Activated CD4-positive, alpha-beta memory T cell treated with anti-CD3 and anti-CD28 coated beads for 36 hours (primary cell): Measurements from ENCODE around the gene CCER1. TPM values are rescaled to one million over a fixed set of nuclear protein-coding genes. Genes with fewer than 3 reads are reported as not detected.
"Not testable (repeated sequence)": the region's sequence is repeated elsewhere in the genome, so short reads cannot be mapped to it uniquely, and the experiment has no call there.

ENCODE experiments used
- CTCF ChIA-PET: fragments of 350-600 bp; sonication (Branson Sonifier 250); formaldehyde crosslinking; loops from one replicate; lab custom pipeline; 2021; ENCODE audit warnings: antibody characterized with exemption, inconsistent platforms; lab: Charles Lee
- POLR2A ChIA-PET: fragments of 350-600 bp; sonication (Branson Sonifier 250); formaldehyde crosslinking; loops from one replicate; lab custom pipeline; 2021; ENCODE audit warnings: antibody characterized with exemption; lab: Charles Lee
- DNase-seq: peaks from one replicate; pipeline ENCODE4 v3.0.0-alpha.2; 2020
- H3K27ac Mint-ChIP-seq: one replicate; pipeline ENCODE4 v1.8.0; 2021; ENCODE audit warnings: mixed read lengths
- H3K27me3 Mint-ChIP-seq: one replicate; pipeline ENCODE4 v1.8.0; 2021; ENCODE audit warnings: mixed read lengths
- H3K36me3 Mint-ChIP-seq: one replicate; pipeline ENCODE4 v1.8.0; 2021; ENCODE audit warnings: mixed read lengths
- H3K4me1 Mint-ChIP-seq: one replicate; pipeline ENCODE4 v1.8.0; 2021; ENCODE audit warnings: low read depth, mixed read lengths
- H3K4me3 Mint-ChIP-seq: one replicate; pipeline ENCODE4 v1.8.0; 2021; ENCODE audit warnings: mild to moderate bottlenecking, mixed read lengths
- H3K9me3 Mint-ChIP-seq: one replicate; pipeline ENCODE4 v1.8.0; 2021; ENCODE audit warnings: mixed read lengths
- intact Hi-C: fragments of 100-400 bp; cut with micrococcal nuclease; formaldehyde crosslinking; loops from one replicate; pipeline ENCODE4 v1.15.1; 2023
- total RNA-seq, 2 experiments: library from RNA; stranded (reverse); gene quantifications; one replicate each; pipeline ENCODE4 v1.2.3, GENCODE V29; 2021

Gene CCER1
- not detected for total RNA-seq

DNA sequence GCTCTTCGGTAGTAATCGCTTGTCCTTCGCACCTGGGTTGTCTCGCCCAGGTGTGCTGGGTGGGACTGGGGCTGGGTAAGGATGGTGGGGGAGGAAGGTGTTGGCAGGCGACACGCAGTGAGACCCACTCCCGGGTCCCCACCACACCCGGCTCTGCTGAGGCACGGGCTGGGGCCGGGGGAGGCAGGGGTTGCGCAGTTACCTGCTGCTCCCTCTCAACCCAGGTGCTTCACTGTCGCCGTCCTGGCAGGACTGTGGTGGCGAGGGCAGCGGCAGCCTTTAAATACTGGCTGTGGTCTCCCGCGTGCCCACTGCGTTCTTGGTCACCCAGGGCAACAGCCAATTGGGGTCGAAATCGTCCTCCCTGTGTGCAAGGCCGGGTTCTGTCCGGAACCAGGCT is at the start of gene CCER1:
Gene CCER1, minus strand, starts transcription at position 256 of the 400 bp plus-strand sequence. CDS start 434 bp downstream, outside the sequence.
- Mint-ChIP-seq H3K4me1 (no peaks in the 10 kb centered on the region), H3K27me3 (no peaks in the 10 kb centered on the region), H3K9me3 (no peaks in the 10 kb centered on the region), H3K36me3 (no peaks in the 10 kb centered on the region), H3K4me3 (no peak within 1 kb of the TSS), H3K27ac (no peak within 1 kb of the TSS)
- intact Hi-C loops: no loop called here
- CTCF ChIA-PET: no interaction called here
- POLR2A ChIA-PET: no interaction called here
- DNase-seq: no peak

GRCh38 chr12:91003737-91004136 is 48.8 kb upstream of the CCER1 start:
- H3K27me3 Mint-ChIP-seq: no peaks in the 10 kb centered on the region
- no peak for DNase-seq
- no peak overlapping the region for H3K27ac Mint-ChIP-seq
- peaks cover 12% of the 10 kb centered on the region for H3K4me1 Mint-ChIP-seq
- no peak overlapping the region for H3K4me3 Mint-ChIP-seq
- ChIA-PET POLR2A (no interaction called here), CTCF (interaction anchor here (0.6 kb wide), 1 partner anchor 322 kb away, joined by 3 read pairs; no protein-coding TSS in a partner anchor)
- H3K36me3 Mint-ChIP-seq: no peaks in the 10 kb centered on the region
- no peaks in the 10 kb centered on the region for H3K9me3 Mint-ChIP-seq
- intact Hi-C loops: no loop called here

DNA sequence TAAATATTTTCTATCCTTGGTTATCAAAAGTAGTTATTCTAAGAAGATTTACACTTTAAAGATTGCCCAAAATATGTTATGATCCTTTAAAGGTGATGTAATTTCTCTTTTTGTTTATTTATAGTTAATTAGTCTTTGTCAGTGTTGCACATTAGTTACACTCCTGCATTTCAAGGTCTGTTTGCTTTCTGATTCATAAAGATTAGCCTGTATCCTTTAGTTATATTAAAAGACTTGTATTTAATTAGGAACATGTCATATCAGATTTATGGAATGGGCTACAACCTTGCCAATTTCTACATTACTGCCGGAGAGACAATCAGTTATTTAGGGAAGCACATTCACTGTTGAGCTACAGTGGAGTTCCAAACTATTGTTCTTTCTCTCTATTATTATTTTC is 46.3 kb upstream of the CCER1 start:
- no peaks in the 10 kb centered on the region for H3K4me1 Mint-ChIP-seq
- no peak overlapping the region for H3K4me3 Mint-ChIP-seq
- POLR2A ChIA-PET: no interaction called here
- intact Hi-C loops: no loop called here
- CTCF ChIA-PET: no interaction called here
- no peaks in the 10 kb centered on the region for H3K36me3 Mint-ChIP-seq
- no peak for DNase-seq
- no peaks in the 10 kb centered on the region for H3K27me3 Mint-ChIP-seq
- no peaks in the 10 kb centered on the region for H3K9me3 Mint-ChIP-seq
- H3K27ac Mint-ChIP-seq: no peak overlapping the region

DNA sequence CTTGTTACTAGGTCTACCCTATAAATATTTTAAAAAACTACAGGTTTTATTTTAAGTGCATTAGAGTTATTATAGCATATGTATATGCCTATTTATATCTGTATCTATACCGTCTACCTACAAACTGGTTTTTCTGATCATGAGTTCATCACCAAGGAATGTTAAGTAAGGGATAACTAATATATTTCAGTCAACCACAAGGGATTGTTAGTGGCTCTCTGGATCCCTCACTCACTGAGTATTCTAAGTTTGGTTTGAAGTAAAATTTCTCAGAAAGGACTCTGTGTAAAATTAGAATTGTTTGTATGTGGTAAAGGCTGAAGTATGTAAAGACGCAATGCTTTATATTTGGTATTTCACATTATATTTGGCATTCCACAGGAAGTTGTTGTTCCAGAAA is 45.0 kb upstream of the CCER1 start:
- H3K27ac Mint-ChIP-seq: no peak overlapping the region
- H3K36me3 Mint-ChIP-seq: no peaks in the 10 kb centered on the region
- ChIA-PET POLR2A (no interaction called here), CTCF (no interaction called here)
- DNase-seq: no peak
- H3K4me1 Mint-ChIP-seq: no peaks in the 10 kb centered on the region
- no peaks in the 10 kb centered on the region for H3K9me3 Mint-ChIP-seq
- H3K27me3 Mint-ChIP-seq: no peaks in the 10 kb centered on the region
- intact Hi-C loops: no loop called here
- H3K4me3 Mint-ChIP-seq: no peak overlapping the region

GRCh38 chr12:90999527-90999926 is 44.6 kb upstream of the CCER1 start:
- H3K4me1 Mint-ChIP-seq: no peaks in the 10 kb centered on the region
- no peak overlapping the region for H3K27ac Mint-ChIP-seq
- intact Hi-C loops: no loop called here
- H3K36me3 Mint-ChIP-seq: no peaks in the 10 kb centered on the region
- ChIA-PET POLR2A (no interaction called here), CTCF (no interaction called here)
- DNase-seq: no peak
- no peak overlapping the region for H3K4me3 Mint-ChIP-seq
- no peaks in the 10 kb centered on the region for H3K9me3 Mint-ChIP-seq
- H3K27me3 Mint-ChIP-seq: no peaks in the 10 kb centered on the region

- Mint-ChIP-seq H3K9me3 (no peaks in the 10 kb centered on the region), H3K27ac (no peak overlapping the region), H3K4me3 (no peak overlapping the region), H3K36me3 (no peaks in the 10 kb centered on the region), H3K27me3 (no peaks in the 10 kb centered on the region), H3K4me1 (no peaks in the 10 kb centered on the region)
- ChIA-PET CTCF (interaction anchor here (2.0 kb wide), 1 partner anchor 113 kb away, joined by 6 read pairs; no protein-coding TSS in a partner anchor), POLR2A (no interaction called here)
- intact Hi-C loops: no loop called here
- no peak for DNase-seq
Measured at GRCh38 chr12:90995010-90995409, 40.0 kb upstream of the CCER1 start.

DNA sequence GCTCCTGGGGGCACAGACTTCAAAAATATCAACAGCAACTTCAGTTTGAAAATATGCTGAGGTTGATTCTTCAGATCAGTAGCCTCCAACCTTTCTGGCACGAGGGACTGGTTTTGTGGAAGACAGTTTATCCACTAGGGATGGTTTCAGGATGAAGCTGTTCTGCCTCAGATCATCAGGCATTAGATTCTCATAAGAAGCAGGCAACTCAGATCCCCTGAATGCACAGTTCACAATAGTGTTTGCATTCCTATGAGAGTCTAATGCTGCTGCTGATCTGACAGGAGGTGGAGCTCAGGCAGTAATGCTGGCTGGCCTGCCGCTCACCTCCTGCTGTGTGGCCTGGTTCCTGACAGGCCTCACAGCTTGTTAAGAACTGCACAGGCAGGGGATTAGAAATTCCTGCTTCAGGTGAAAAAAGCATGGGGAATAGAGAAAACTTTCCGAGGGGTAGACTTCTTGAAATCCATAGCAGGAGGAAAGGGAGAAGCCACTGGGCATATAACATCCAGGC is 37.0 kb upstream of the CCER1 start:
- intact Hi-C loops: no loop called here
- ChIA-PET CTCF (interaction anchor here (1.2 kb wide), 1 partner anchor 333 kb away, joined by 3 read pairs; no protein-coding TSS in a partner anchor), POLR2A (no interaction called here)
- H3K27ac Mint-ChIP-seq: no peak overlapping the region
- no peak for DNase-seq
- H3K9me3 Mint-ChIP-seq: no peaks in the 10 kb centered on the region
- H3K27me3 Mint-ChIP-seq: no peaks in the 10 kb centered on the region
- H3K36me3 Mint-ChIP-seq: no peaks in the 10 kb centered on the region
- H3K4me1 Mint-ChIP-seq: no peaks in the 10 kb centered on the region
- no peak overlapping the region for H3K4me3 Mint-ChIP-seq

GRCh38 chr12:90990611-90991010 is 35.6 kb upstream of the CCER1 start:
- no peak overlapping the region for H3K27ac Mint-ChIP-seq
- ChIA-PET POLR2A (no interaction called here), CTCF (no interaction called here)
- intact Hi-C loops: no loop called here
- H3K9me3 Mint-ChIP-seq: no peaks in the 10 kb centered on the region
- no peak overlapping the region for H3K4me3 Mint-ChIP-seq
- no peaks in the 10 kb centered on the region for H3K4me1 Mint-ChIP-seq
- DNase-seq: no peak
- no peaks in the 10 kb centered on the region for H3K36me3 Mint-ChIP-seq
- no peaks in the 10 kb centered on the region for H3K27me3 Mint-ChIP-seq

- ChIA-PET POLR2A (no interaction called here), CTCF (interaction anchor here (0.6 kb wide), 1 partner anchor 11 kb away, joined by 3 read pairs; no protein-coding TSS in a partner anchor)
- no peaks in the 10 kb centered on the region for H3K4me1 Mint-ChIP-seq
- H3K4me3 Mint-ChIP-seq: no peak overlapping the region
- H3K27me3 Mint-ChIP-seq: peaks cover 3% of the 10 kb centered on the region
- H3K9me3 Mint-ChIP-seq: no peaks in the 10 kb centered on the region
- H3K27ac Mint-ChIP-seq: no peak overlapping the region
- intact Hi-C loops: no loop called here
- H3K36me3 Mint-ChIP-seq: no peaks in the 10 kb centered on the region
- no peak for DNase-seq
Measured at GRCh38 chr12:90989686-90990111, 34.7 kb upstream of the CCER1 start.

DNA sequence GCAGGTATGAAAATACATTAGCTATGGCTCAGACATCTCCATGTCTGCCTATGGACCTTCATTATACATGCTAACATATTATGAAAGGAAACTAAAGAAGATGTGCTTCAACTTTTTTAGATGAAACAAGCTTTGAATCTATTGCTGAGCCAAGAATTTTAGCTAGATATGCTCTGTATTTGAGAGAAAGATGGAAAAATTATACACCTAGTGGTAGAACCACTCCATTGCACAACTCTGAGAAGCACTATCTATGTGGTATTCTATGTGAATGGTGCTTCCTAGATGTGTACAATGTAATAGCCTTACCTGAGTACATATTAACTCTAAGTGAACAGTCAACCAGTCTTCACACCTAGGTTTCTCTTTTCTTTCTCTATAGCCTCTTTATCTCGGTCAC is 32.5 kb upstream of the CCER1 start:
- H3K27me3 Mint-ChIP-seq: peaks cover 4% of the 10 kb centered on the region
- no peaks in the 10 kb centered on the region for H3K4me1 Mint-ChIP-seq
- intact Hi-C loops: no loop called here
- ChIA-PET CTCF (no interaction called here), POLR2A (no interaction called here)
- DNase-seq: no peak
- H3K27ac Mint-ChIP-seq: no peak overlapping the region
- no peaks in the 10 kb centered on the region for H3K36me3 Mint-ChIP-seq
- no peaks in the 10 kb centered on the region for H3K9me3 Mint-ChIP-seq
- no peak overlapping the region for H3K4me3 Mint-ChIP-seq

- H3K27ac Mint-ChIP-seq: no peak overlapping the region
- peaks cover 4% of the 10 kb centered on the region for H3K27me3 Mint-ChIP-seq
- POLR2A ChIA-PET: no interaction called here
- H3K36me3 Mint-ChIP-seq: no peaks in the 10 kb centered on the region
- no peaks in the 10 kb centered on the region for H3K9me3 Mint-ChIP-seq
- no peak overlapping the region for H3K4me3 Mint-ChIP-seq
- CTCF ChIA-PET: no interaction called here
- DNase-seq: no peak
- intact Hi-C loops: no loop called here
- H3K4me1 Mint-ChIP-seq: no peaks in the 10 kb centered on the region
Measured at GRCh38 chr12:90987101-90987500, 32.1 kb upstream of the CCER1 start.

DNA sequence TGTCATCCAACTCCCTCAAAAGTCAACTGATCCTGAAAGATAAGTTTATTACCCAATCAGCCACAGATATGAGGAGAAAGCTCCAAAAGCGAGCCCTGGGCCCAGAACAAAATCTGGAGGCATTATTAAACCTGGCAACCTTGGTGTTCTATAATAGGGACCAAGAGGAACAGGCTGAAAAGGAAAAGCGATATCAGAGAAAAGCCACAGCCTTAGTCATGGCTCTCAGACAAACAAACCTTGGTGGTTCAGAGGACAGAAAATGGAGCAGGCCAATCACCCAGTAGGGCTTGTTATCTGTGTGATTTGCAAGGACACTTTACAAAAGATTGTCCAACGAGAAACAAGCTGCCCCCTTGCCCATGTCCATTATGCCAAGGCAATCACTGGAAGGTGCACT is 30.4 kb upstream of the CCER1 start:
- H3K4me3 Mint-ChIP-seq, H3K36me3 Mint-ChIP-seq, intact Hi-C loops, DNase-seq, H3K9me3 Mint-ChIP-seq, H3K27ac Mint-ChIP-seq, H3K4me1 Mint-ChIP-seq, POLR2A ChIA-PET, H3K27me3 Mint-ChIP-seq: not testable (repeated sequence)
- CTCF ChIA-PET: interaction anchor here (0.6 to 1.4 kb wide), 2 partner anchors 10 to 123 kb away, joined by 3 to 4 read pairs; no protein-coding TSS in a partner anchor

GRCh38 chr12:90984114-90984513 is 29.1 kb upstream of the CCER1 start:
- Mint-ChIP-seq H3K27me3 (peaks cover 4% of the 10 kb centered on the region), H3K27ac (no peak overlapping the region), H3K36me3 (no peaks in the 10 kb centered on the region), H3K9me3 (no peaks in the 10 kb centered on the region), H3K4me3 (no peak overlapping the region), H3K4me1 (no peaks in the 10 kb centered on the region)
- CTCF ChIA-PET: no interaction called here
- intact Hi-C loops: no loop called here
- no peak for DNase-seq
- POLR2A ChIA-PET: no interaction called here
